ENCODE measurements around the gene ZNF362. TPM values are rescaled to one million over a fixed set of nuclear protein-coding genes. Genes with fewer than 3 reads are reported as not detected.
A peak's percentile ranks its signal among the peaks of the same experiment; 100 is the strongest.

Gene ZNF362
- total RNA-seq, 6 experiments from 2014 or later = 15.3 to 19.6 (median 17.0) TPM

- DNase-seq = peak; percentile 99
- no peaks in the 10 kb centered on the region for H3K9me3 Mint-ChIP-seq
- no peaks in the 10 kb centered on the region; the same call in 1 of the 2 replicates for H3K27me3 Mint-ChIP-seq (ENCODE audit: insufficient read depth)
- peak overlapping the region; percentile 82 for H3K27ac Mint-ChIP-seq
- peaks cover 62% of the 10 kb centered on the region for H3K4me1 Mint-ChIP-seq (ENCODE audit: low read depth)
- no peak for TF ChIP-seq CTCF (IDR thresholded peaks at IDR 0.05)
- no peak overlapping the region for H3K4me3 Mint-ChIP-seq
- H3K36me3 Mint-ChIP-seq (ENCODE audit: low read depth) = peaks cover 48% of the 10 kb centered on the region
Observed at GRCh38 chr1:33327587-33328325, 71.5 kb downstream of the ZNF362 start.

GRCh38 chr1:33328817-33329216 is 72.5 kb downstream of the ZNF362 start:
- Mint-ChIP-seq H3K4me3 (peak overlapping the region; percentile 23; the same call in 1 of the 2 replicates), H3K27me3 (ENCODE audit: insufficient read depth) (no peaks in the 10 kb centered on the region; the same call in 1 of the 2 replicates), H3K27ac (peak overlapping the region; percentile 82), H3K9me3 (no peaks in the 10 kb centered on the region), H3K36me3 (ENCODE audit: low read depth) (peaks cover 54% of the 10 kb centered on the region), H3K4me1 (ENCODE audit: low read depth) (peaks cover 73% of the 10 kb centered on the region)
- no peak for DNase-seq
- TF ChIP-seq CTCF (IDR thresholded peaks at IDR 0.05) = no peak

GRCh38 chr1:33329600-33330305 is 73.5 kb downstream of the ZNF362 start:
- peaks cover 82% of the 10 kb centered on the region for H3K4me1 Mint-ChIP-seq (ENCODE audit: low read depth)
- H3K27ac Mint-ChIP-seq = peak overlapping the region; percentile 82

GRCh38 chr1:33330361-33330890 is 74.1 kb downstream of the ZNF362 start:
- Mint-ChIP-seq H3K9me3 (no peaks in the 10 kb centered on the region), H3K27ac (peak overlapping the region; percentile 33), H3K4me3 (no peak overlapping the region), H3K36me3 (ENCODE audit: low read depth) (peaks cover 60% of the 10 kb centered on the region), H3K4me1 (ENCODE audit: low read depth) (peaks cover 89% of the 10 kb centered on the region), H3K27me3 (ENCODE audit: insufficient read depth) (no peaks in the 10 kb centered on the region; the same call in 1 of the 2 replicates)
- TF ChIP-seq CTCF (IDR thresholded peaks at IDR 0.05) = no peak
- DNase-seq = no peak

More at GRCh38 chr1:33329600-33330305, 73.5 kb downstream of the ZNF362 start:
- Mint-ChIP-seq H3K27me3 (ENCODE audit: insufficient read depth) (no peaks in the 10 kb centered on the region; the same call in 1 of the 2 replicates), H3K9me3 (no peaks in the 10 kb centered on the region), H3K36me3 (ENCODE audit: low read depth) (peaks cover 59% of the 10 kb centered on the region), H3K4me3 (no peak overlapping the region; the same call in 1 of the 2 replicates)
- no peak for TF ChIP-seq CTCF (IDR thresholded peaks at IDR 0.05)
- DNase-seq = no peak

GRCh38 chr1:33330906-33331305 is 74.6 kb downstream of the ZNF362 start:
- Mint-ChIP-seq H3K27me3 (ENCODE audit: insufficient read depth) (no peaks in the 10 kb centered on the region; the same call in 1 of the 2 replicates), H3K36me3 (ENCODE audit: low read depth) (peaks cover 56% of the 10 kb centered on the region), H3K4me3 (no peak overlapping the region), H3K27ac (peak overlapping the region; percentile 33; the same call in 1 of the 2 replicates), H3K9me3 (no peaks in the 10 kb centered on the region), H3K4me1 (ENCODE audit: low read depth) (peaks cover 87% of the 10 kb centered on the region)
- DNase-seq = no peak
- no peak for TF ChIP-seq CTCF (IDR thresholded peaks at IDR 0.05)
